ENCODE measurements around the gene ARID1A. TPM values are rescaled to one million over a fixed set of nuclear protein-coding genes. Genes with fewer than 3 reads are reported as not detected.

ARID1A gene
- total and polyA plus RNA-seq, 7 donors, result 7.2 to 47.1 (median 22.7) TPM

- no peak overlapping the region for H3K4me3 ChIP-seq
- H3K27me3 ChIP-seq, result no peaks in the 10 kb centered on the region
- peaks cover 7 to 61% (median 35%) of the 10 kb centered on the region in 4 donors for H3K36me3 ChIP-seq
- TF ChIP-seq POLR2AphosphoS5 (IDR thresholded peaks at IDR 0.05), result no peak
- DNase-seq, result no peak
- peaks cover 0 to 53% (median 42%) of the 10 kb centered on the region in 4 donors for H3K4me1 ChIP-seq
- H3K27ac ChIP-seq, result no peak overlapping the region
- intact Hi-C loops (cut with DNase I), result no loop called here
- H3K9me3 ChIP-seq, result no peaks in the 10 kb centered on the region
- WGBS, 2 donors, result 68 to 74% methylated on average over 2 of the region's 2 CpGs
Observed at GRCh38 chr1:26730695-26731094, 34.9 kb downstream of the ARID1A start.

GRCh38 chr1:26731233-26731902 is 35.6 kb downstream of the ARID1A start:
- H3K4me1 ChIP-seq, result peaks cover 0 to 46% (median 36%) of the 10 kb centered on the region in 4 donors

GRCh38 chr1:26733392-26733791 is 37.6 kb downstream of the ARID1A start:
- Histone ChIP-seq H3K4me3 (no peak overlapping the region), H3K9me3 (no peaks in the 10 kb centered on the region), H3K27me3 (no peaks in the 10 kb centered on the region), H3K27ac (peak overlapping the region in 2 of 4 donors; percentile 22 to 34), H3K4me1 (peaks cover 0 to 26% (median 20%) of the 10 kb centered on the region in 4 donors), H3K36me3 (peaks cover 13 to 86% (median 40%) of the 10 kb centered on the region in 4 donors)
- TF ChIP-seq EP300 (IDR thresholded peaks at IDR 0.05) (no peak), CTCF (IDR thresholded peaks at IDR 0.05) (no peak), POLR2AphosphoS5 (IDR thresholded peaks at IDR 0.05) (no peak), POLR2A (IDR thresholded peaks at IDR 0.05) (no peak)
- DNase-seq, result no peak
- WGBS, 2 donors, result 85 to 89% methylated on average over 2 of the region's 2 CpGs
- intact Hi-C loops (cut with DNase I), result no loop called here

More at GRCh38 chr1:26731233-26731902, 35.6 kb downstream of the ARID1A start:
- H3K4me3 ChIP-seq, result no peak overlapping the region
- no peaks in the 10 kb centered on the region for H3K9me3 ChIP-seq
- intact Hi-C loops (cut with DNase I), result no loop called here
- WGBS, 2 donors, result 85 to 91% methylated on average over 11 of the region's 11 CpGs
- no peaks in the 10 kb centered on the region for H3K27me3 ChIP-seq
- no peak overlapping the region for H3K27ac ChIP-seq
- H3K36me3 ChIP-seq, result peaks cover 7 to 68% (median 36%) of the 10 kb centered on the region in 4 donors
- DNase-seq, result no peak
- TF ChIP-seq EP300 (IDR thresholded peaks at IDR 0.05) (no peak), CTCF (IDR thresholded peaks at IDR 0.05) (no peak)

- WGBS, 2 donors, result 57 to 58% methylated on average over 2 of the region's 2 CpGs
- DNase-seq, result no peak
- Histone ChIP-seq H3K27ac (peak overlapping the region in 2 of 4 donors; percentile 29 to 34), H3K4me1 (peaks cover 0 to 21% (median 17%) of the 10 kb centered on the region in 4 donors), H3K4me3 (no peak overlapping the region), H3K9me3 (no peaks in the 10 kb centered on the region), H3K36me3 (peaks cover 13 to 88% (median 41%) of the 10 kb centered on the region in 4 donors), H3K27me3 (no peaks in the 10 kb centered on the region)
- intact Hi-C loops (cut with DNase I), result no loop called here
- TF ChIP-seq EP300 (IDR thresholded peaks at IDR 0.05), result no peak
- TF ChIP-seq POLR2AphosphoS5 (IDR thresholded peaks at IDR 0.05), result no peak
- TF ChIP-seq POLR2A (IDR thresholded peaks at IDR 0.05), result no peak
- TF ChIP-seq CTCF (IDR thresholded peaks at IDR 0.05), result no peak
Observed at GRCh38 chr1:26733982-26734381, 38.2 kb downstream of the ARID1A start.

GRCh38 chr1:26734501-26735058 is 38.8 kb downstream of the ARID1A start:
- H3K9me3 ChIP-seq, result no peaks in the 10 kb centered on the region
- H3K36me3 ChIP-seq, result peaks cover 13 to 91% (median 41%) of the 10 kb centered on the region in 4 donors
- no peaks in the 10 kb centered on the region for H3K27me3 ChIP-seq
- no peak for DNase-seq
- no peak overlapping the region for H3K4me3 ChIP-seq
- TF ChIP-seq CTCF (IDR thresholded peaks at IDR 0.05), result no peak
- H3K27ac ChIP-seq, result peak overlapping the region in 2 of 4 donors; percentile 22 to 29
- intact Hi-C loops (cut with DNase I), result no loop called here
- H3K4me1 ChIP-seq, result peaks cover 0 to 27% (median 19%) of the 10 kb centered on the region in 4 donors
- 66 to 74% methylated on average over 4 of the region's 4 CpGs for WGBS, 2 donors

All from sigmoid colon (tissue), 7 donors.